Ovary (tissue), 3 donors: Measurements from ENCODE around the gene RAB8A.

Experiments
- EP300 ChIP-seq: sonication (generic); formaldehyde crosslinking; IDR thresholded peaks from one replicate; pipeline ENCODE4 v1.6.1; 2017; ENCODE audit warnings: antibody characterized with exemption
- POLR2A ChIP-seq: fragments of 450-650 bp; IDR thresholded peaks from one replicate; pipeline ENCODE4 v1.6.1; 2017; ENCODE audit warnings: antibody characterized with exemption, mild to moderate bottlenecking, moderate library complexity
- TF ChIP-seq, protein P1 (sequence below), 3 donors: fragments of 450-650 bp in 2 of 3; fragments of 200-600 bp in 1 of 3; IDR thresholded peaks; one replicate each; pipeline versions ENCODE4 v1.5.1 to v1.8.0; 2016 to 2022; ENCODE audit warnings: antibody characterized with exemption in 3 of 3, mild to moderate bottlenecking in 1 of 3
- donor health status: DM: no; HTN: no; CAD: no.

DNA sequence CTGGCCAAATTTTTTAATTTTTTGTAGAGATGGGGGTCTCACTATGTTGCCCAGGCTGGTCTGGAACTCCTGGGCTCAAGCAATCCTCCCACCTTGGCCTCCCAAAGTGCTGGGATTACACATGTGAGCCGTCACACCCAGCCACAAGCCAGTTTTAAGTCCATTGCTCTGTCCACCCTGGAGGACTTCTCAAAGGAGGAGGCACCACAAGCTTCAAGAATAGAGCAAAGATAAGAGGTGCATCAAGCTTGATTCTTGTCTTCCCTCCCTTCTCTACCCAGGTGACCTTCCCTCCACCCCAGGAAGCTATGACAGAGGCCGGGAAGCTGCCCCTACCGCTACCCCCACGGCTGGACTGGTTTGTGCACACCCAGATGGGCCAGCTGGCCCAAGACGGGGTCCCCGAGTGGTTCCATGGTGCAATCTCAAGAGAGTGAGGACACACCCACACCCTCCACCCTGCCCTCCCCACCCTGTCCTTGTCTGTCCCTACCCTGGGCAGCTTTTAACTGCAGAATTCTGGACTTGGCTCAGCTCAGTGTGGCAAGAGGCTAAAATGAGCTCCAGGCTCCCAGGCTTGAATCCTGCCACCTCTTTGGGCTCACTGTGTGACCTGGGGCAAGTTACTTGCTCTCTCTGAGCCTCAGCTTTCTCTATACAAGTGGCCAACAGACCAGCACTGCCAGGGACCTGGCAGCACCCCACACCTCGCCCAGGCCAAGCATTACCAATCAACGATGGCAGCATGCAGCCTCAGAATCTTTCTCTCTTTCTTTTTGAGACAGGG, 36.9 kb downstream of the RAB8A start:
- TF ChIP-seq, protein P1, sequence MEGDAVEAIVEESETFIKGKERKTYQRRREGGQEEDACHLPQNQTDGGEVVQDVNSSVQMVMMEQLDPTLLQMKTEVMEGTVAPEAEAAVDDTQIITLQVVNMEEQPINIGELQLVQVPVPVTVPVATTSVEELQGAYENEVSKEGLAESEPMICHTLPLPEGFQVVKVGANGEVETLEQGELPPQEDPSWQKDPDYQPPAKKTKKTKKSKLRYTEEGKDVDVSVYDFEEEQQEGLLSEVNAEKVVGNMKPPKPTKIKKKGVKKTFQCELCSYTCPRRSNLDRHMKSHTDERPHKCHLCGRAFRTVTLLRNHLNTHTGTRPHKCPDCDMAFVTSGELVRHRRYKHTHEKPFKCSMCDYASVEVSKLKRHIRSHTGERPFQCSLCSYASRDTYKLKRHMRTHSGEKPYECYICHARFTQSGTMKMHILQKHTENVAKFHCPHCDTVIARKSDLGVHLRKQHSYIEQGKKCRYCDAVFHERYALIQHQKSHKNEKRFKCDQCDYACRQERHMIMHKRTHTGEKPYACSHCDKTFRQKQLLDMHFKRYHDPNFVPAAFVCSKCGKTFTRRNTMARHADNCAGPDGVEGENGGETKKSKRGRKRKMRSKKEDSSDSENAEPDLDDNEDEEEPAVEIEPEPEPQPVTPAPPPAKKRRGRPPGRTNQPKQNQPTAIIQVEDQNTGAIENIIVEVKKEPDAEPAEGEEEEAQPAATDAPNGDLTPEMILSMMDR (IDR thresholded peaks at IDR 0.05): no peak
- TF ChIP-seq POLR2A (no peak), EP300 (no peak)
